ENCODE data around the gene HOXD8.

The HOXD8 gene

DNA sequence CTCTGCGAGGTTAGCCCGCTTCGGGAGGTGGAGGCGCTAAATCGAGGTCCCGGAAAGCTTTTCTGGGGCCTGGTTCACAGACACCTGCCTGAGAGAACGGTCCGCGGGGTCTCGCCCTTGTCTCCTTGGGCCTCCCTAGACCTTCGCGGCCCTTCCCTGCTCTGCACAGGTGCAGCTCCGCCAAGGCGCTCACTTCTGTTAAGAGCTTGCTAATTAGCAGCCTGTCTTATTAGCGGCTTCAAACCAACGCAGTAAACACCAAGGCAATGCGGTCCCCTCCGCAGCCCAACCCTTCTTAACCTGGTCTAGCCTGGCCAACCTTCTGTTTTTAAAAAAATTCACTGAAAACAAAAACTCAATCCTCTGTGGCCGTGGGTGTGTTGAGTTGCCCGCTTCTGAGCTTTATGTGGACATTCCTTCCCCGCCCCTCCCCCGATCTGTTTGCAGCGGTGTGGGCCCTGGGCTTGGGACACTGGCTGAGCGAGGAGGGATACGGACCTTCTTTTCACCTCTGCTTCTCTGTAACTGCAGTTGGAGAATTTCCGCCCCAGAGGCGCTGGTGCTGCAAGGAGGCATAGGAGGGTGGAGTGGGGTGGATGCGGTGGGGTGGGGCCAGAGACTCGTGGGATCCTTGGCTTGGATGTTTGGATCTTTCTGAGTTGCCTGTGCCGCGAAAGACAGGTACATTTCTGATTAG lies 18.4 kb downstream of the HOXD8 start:
- TF ChIP-seq TARDBP (IDR thresholded peaks at IDR 0.05) (no peak), LEF1 (IDR thresholded peaks at IDR 0.05; ENCODE audit: borderline replicate concordance) (no peak), SP1 (IDR thresholded peaks at IDR 0.05) (no peak), ARNT (IDR thresholded peaks at IDR 0.05) (no peak), NFRKB (IDR thresholded peaks at IDR 0.05) (no peak), L3MBTL2 (conservative IDR thresholded peaks at IDR 0.05) (no peak), FOXK2 (IDR thresholded peaks at IDR 0.05) (no peak), FOXA1 (IDR thresholded peaks at IDR 0.05) (no peak), PKNOX1 (IDR thresholded peaks at IDR 0.05) (no peak), BHLHE40 (IDR thresholded peaks at IDR 0.05; ENCODE audit: borderline replicate concordance) (no peak), ELF4 (IDR thresholded peaks at IDR 0.05) (no peak)
- ChIA-PET POLR2A (interaction anchor here (1.2 kb wide), 1 partner anchor 12 kb away, joined by 3 read pairs; no protein-coding TSS in a partner anchor), CTCF (interaction anchor here (1.0 to 1.5 kb wide), 2 partner anchors 14 to 307 kb away, joined by 3 to 4 read pairs; no protein-coding TSS in a partner anchor)
- DNase-seq (ENCODE audit: extremely low spot score), result no peak

DNA sequence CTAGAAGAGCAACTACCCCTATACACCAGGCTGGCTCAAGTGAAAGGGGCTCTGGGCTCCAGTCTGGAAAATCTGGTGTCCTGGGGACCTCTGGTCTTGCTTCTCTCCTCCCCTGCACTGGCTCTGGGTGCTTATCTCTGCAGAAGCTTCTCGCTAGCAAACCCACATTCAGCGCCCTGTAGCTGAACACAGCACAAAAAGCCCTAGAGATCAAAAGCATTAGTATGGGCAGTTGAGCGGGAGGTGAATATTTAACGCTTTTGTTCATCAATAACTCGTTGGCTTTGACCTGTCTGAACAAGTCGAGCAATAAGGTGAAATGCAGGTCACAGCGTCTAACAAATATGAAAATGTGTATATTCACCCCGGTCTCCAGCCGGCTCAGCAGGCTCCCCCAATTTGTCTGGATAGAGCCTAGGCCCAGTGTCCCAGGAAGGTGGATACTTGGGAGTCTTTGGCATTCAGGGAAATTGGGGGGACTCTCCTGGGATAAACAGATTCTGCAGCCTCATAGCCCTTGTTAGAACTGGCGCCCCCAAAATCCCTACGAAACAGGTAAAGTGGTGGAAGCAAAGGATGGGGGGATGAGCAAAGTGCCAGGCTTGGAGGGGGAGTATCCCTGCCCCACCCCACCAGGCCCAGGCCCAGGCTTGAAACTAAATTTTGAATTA lies 19.4 kb downstream of the HOXD8 start:
- POLR2A ChIA-PET, result interaction anchor here (1.2 kb wide), 1 partner anchor 13 kb away, joined by 3 read pairs; no protein-coding TSS in a partner anchor
- no peak for DNase-seq (ENCODE audit: extremely low spot score)
- no peak for TF ChIP-seq SUZ12 (IDR thresholded peaks at IDR 0.05)
- TF ChIP-seq ELF4 (IDR thresholded peaks at IDR 0.05), result no peak
- TF ChIP-seq FOXM1 (IDR thresholded peaks at IDR 0.05; ENCODE audit: borderline replicate concordance), result no peak
- no peak for TF ChIP-seq TARDBP (IDR thresholded peaks at IDR 0.05)
- TF ChIP-seq L3MBTL2 (conservative IDR thresholded peaks at IDR 0.05), result no peak
- TF ChIP-seq ARNT (IDR thresholded peaks at IDR 0.05), result no peak
- no peak for TF ChIP-seq SP1 (IDR thresholded peaks at IDR 0.05)
- no peak for TF ChIP-seq CTBP1 (IDR thresholded peaks at IDR 0.05; ENCODE audit: borderline replicate concordance)
- no peak for TF ChIP-seq PKNOX1 (IDR thresholded peaks at IDR 0.05)
- TF ChIP-seq FOXA1 (IDR thresholded peaks at IDR 0.05), result no peak
- no peak for TF ChIP-seq NFRKB (IDR thresholded peaks at IDR 0.05)
- TF ChIP-seq LEF1 (IDR thresholded peaks at IDR 0.05; ENCODE audit: borderline replicate concordance), result no peak
- TF ChIP-seq BHLHE40 (IDR thresholded peaks at IDR 0.05; ENCODE audit: borderline replicate concordance), result no peak
- TF ChIP-seq FOXK2 (IDR thresholded peaks at IDR 0.05), result no peak
- no peak for TF ChIP-seq HDGF (IDR thresholded peaks at IDR 0.05; ENCODE audit: borderline replicate concordance)
- CTCF ChIA-PET, result no interaction called here

DNA sequence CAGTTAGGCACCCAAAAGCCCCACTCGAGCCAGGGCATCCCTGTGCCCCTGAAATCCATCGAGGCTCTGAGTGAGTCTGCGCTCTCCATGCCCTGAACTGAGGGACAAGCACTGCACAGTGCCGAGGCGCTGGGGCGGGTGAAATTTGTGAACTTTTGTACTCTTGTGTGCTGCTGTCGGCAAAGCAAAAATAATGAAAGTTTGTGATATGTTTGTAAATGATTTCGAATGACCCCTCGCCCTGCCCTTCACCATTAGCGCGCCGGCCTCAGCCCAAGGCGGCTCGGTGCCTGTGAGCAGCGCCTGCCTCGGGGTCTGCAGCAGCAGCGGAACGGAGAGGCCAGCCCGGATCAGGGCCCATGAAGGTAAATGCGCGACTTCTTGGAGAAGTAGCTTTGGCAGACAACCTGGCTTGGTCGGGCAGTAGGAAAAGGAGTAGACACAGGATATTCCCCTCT lies 20.0 kb downstream of the HOXD8 start:
- TF ChIP-seq HDGF (IDR thresholded peaks at IDR 0.05; ENCODE audit: borderline replicate concordance) (no peak), FOXA1 (IDR thresholded peaks at IDR 0.05) (no peak), CTBP1 (IDR thresholded peaks at IDR 0.05; ENCODE audit: borderline replicate concordance) (no peak), SP1 (IDR thresholded peaks at IDR 0.05) (no peak), L3MBTL2 (conservative IDR thresholded peaks at IDR 0.05) (no peak), LEF1 (IDR thresholded peaks at IDR 0.05; ENCODE audit: borderline replicate concordance) (no peak), ZNF384 (IDR thresholded peaks at IDR 0.05) (no peak), TARDBP (IDR thresholded peaks at IDR 0.05) (no peak), FOXM1 (IDR thresholded peaks at IDR 0.05; ENCODE audit: borderline replicate concordance) (no peak), PKNOX1 (IDR thresholded peaks at IDR 0.05) (no peak), NFRKB (IDR thresholded peaks at IDR 0.05) (no peak), ELF4 (IDR thresholded peaks at IDR 0.05) (no peak), SUZ12 (IDR thresholded peaks at IDR 0.05) (no peak), BHLHE40 (IDR thresholded peaks at IDR 0.05; ENCODE audit: borderline replicate concordance) (no peak)
- no peak for DNase-seq (ENCODE audit: extremely low spot score)
- CTCF ChIA-PET, result no interaction called here
- POLR2A ChIA-PET, result no interaction called here

- CTCF ChIA-PET, result interaction anchor here (0.6 to 1.8 kb wide), 3 partner anchors 9 to 23 kb away, joined by 3 to 4 read pairs (median 3); no protein-coding TSS in a partner anchor
- TF ChIP-seq ARNT (IDR thresholded peaks at IDR 0.05) (no peak), L3MBTL2 (conservative IDR thresholded peaks at IDR 0.05) (no peak), FOXM1 (IDR thresholded peaks at IDR 0.05; ENCODE audit: borderline replicate concordance) (no peak), LEF1 (IDR thresholded peaks at IDR 0.05; ENCODE audit: borderline replicate concordance) (no peak)
- no peak for DNase-seq (ENCODE audit: extremely low spot score)
- POLR2A ChIA-PET, result interaction anchor here (0.8 kb wide), 1 partner anchor 46 kb away, joined by 3 read pairs; no protein-coding TSS in a partner anchor
These were observed 20.6 kb downstream of the HOXD8 start for GRCh38 chr2:176149939-176150583.

DNA sequence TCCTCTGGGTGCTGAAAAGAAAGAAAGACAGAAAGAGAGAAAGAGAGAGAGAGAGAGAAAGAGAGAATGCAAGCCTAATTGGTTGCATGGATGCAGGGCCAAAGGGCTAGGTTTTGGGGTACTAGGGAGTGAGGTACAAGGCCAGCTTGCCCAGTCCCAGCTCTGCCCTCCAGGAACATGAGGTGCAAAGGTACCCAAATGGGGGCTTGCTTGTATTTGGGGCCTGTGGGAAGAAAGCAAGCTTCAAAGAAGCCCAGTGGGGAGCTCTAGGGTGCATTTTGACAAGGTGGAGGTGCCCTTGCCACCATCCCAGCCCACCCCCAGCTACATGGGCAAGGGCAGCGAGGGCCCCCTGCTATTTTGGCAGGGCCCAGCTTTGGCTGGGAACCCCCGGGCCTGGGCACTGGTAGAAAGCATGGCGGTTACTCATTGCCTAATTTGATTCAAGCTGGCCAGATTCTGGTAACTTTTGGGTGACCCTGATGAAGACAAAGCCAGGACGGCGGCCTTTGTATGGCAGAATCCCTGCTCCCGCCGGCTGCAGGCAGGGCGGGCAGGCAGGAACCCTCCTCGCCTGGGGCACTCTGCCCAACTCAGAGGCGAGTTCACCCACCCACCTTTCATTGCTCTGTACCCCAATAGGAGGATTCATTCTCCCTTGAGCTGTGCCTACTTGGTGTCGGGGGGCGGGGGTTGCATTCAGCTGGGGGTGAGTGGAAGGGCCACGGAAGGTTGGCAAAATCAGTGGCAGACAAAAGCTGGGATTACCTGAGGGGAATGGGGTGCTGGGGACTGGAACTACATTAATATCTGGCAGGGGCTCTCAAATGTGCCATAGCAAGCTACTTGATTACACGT lies 21.3 kb downstream of the HOXD8 start:
- ChIA-PET POLR2A (interaction anchor here (0.8 kb wide), 1 partner anchor 46 kb away, joined by 3 read pairs; no protein-coding TSS in a partner anchor), CTCF (interaction anchor here (0.6 to 1.8 kb wide), 3 partner anchors 9 to 24 kb away, joined by 3 to 4 read pairs (median 3); no protein-coding TSS in a partner anchor)
- TF ChIP-seq BHLHE40 (IDR thresholded peaks at IDR 0.05; ENCODE audit: borderline replicate concordance), result no peak
- no peak for TF ChIP-seq FOXK2 (IDR thresholded peaks at IDR 0.05)
- TF ChIP-seq SUZ12 (IDR thresholded peaks at IDR 0.05), result no peak
- TF ChIP-seq ELF4 (IDR thresholded peaks at IDR 0.05), result no peak
- TF ChIP-seq ZNF384 (IDR thresholded peaks at IDR 0.05), result no peak
- TF ChIP-seq NFRKB (IDR thresholded peaks at IDR 0.05), result no peak
- TF ChIP-seq LEF1 (IDR thresholded peaks at IDR 0.05; ENCODE audit: borderline replicate concordance), result no peak
- no peak for TF ChIP-seq HDGF (IDR thresholded peaks at IDR 0.05; ENCODE audit: borderline replicate concordance)
- no peak for TF ChIP-seq PKNOX1 (IDR thresholded peaks at IDR 0.05)
- no peak for TF ChIP-seq L3MBTL2 (conservative IDR thresholded peaks at IDR 0.05)
- TF ChIP-seq TARDBP (IDR thresholded peaks at IDR 0.05), result no peak
- TF ChIP-seq ARNT (IDR thresholded peaks at IDR 0.05), result no peak
- TF ChIP-seq SP1 (IDR thresholded peaks at IDR 0.05), result no peak
- no peak for TF ChIP-seq FOXM1 (IDR thresholded peaks at IDR 0.05; ENCODE audit: borderline replicate concordance)
- TF ChIP-seq CTBP1 (IDR thresholded peaks at IDR 0.05; ENCODE audit: borderline replicate concordance), result no peak
- TF ChIP-seq FOXA1 (IDR thresholded peaks at IDR 0.05), result no peak
- no peak for DNase-seq (ENCODE audit: extremely low spot score)
